22Rv1 (cell line): ENCODE data around the gene NYAP2.

Experiments used
- ZFX ChIP-seq: fragments of 450-650 bp; IDR thresholded peaks from 2 replicates; pipeline ENCODE4 v1.6.1; 2017; ENCODE audit warnings: antibody characterized with exemption, borderline replicate concordance
- TF ChIP-seq, protein P1 (sequence below): fragments of 450-650 bp; IDR thresholded peaks from 2 replicates; pipeline ENCODE4 v1.5.1; 2017; ENCODE audit warnings: mild to moderate bottlenecking

DNA sequence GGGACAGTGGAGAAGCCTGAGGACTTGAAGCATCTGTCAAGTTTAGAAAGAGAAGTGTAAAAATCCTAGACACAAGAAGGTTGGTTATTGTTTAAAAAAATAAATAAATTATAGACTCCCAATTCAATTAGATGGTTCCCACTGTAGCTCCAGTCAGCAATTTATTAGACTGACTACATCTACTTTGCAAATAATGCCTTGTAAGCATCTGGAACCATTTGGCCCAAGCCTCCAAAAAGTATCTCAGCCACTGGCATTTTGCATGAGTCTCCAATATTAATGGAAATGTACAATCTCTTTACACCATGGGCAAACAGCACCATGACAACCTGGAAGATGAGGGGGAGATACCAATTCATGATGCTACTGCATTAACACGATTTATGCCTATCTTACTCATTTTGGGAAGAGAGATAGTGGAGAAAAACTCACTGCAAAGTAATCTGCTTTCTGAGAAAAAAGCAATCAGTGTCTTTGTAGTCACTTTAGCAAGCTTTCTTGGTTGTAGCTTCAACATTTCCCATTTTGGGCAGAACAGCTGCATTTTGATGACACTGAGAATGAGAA, 2.8 kb downstream of the NYAP2 start:
- no peak for TF ChIP-seq ZFX
- TF ChIP-seq, protein P1, sequence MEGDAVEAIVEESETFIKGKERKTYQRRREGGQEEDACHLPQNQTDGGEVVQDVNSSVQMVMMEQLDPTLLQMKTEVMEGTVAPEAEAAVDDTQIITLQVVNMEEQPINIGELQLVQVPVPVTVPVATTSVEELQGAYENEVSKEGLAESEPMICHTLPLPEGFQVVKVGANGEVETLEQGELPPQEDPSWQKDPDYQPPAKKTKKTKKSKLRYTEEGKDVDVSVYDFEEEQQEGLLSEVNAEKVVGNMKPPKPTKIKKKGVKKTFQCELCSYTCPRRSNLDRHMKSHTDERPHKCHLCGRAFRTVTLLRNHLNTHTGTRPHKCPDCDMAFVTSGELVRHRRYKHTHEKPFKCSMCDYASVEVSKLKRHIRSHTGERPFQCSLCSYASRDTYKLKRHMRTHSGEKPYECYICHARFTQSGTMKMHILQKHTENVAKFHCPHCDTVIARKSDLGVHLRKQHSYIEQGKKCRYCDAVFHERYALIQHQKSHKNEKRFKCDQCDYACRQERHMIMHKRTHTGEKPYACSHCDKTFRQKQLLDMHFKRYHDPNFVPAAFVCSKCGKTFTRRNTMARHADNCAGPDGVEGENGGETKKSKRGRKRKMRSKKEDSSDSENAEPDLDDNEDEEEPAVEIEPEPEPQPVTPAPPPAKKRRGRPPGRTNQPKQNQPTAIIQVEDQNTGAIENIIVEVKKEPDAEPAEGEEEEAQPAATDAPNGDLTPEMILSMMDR = no peak
